Activated CD4-positive, alpha-beta memory T cell treated with anti-CD3 and anti-CD28 coated beads, Interleukin-2, amount 10 ng/mL, durations not matched to agents 7 days and 5 days (primary cell): ENCODE measurements around the gene SRGAP1. TPM values are rescaled to one million over a fixed set of nuclear protein-coding genes. Genes with fewer than 3 reads are reported as not detected.
"Not testable (repeated sequence)": the region's sequence is repeated elsewhere in the genome, so short reads cannot be mapped to it uniquely, and the experiment has no call there.

Experiments used
- CTCF ChIA-PET: fragments of 350-600 bp; sonication (Branson Sonifier 250); formaldehyde crosslinking; loops from one replicate; lab custom pipeline; 2021; ENCODE audit warnings: antibody characterized with exemption, inconsistent platforms; lab: Charles Lee
- POLR2A ChIA-PET: fragments of 350-600 bp; sonication (Branson Sonifier 250); formaldehyde crosslinking; loops from one replicate; lab custom pipeline; 2021; ENCODE audit warnings: antibody characterized with exemption; lab: Charles Lee
- DNase-seq: peaks from one replicate; pipeline ENCODE4 v3.0.0-alpha.2; 2020
- H3K27ac Mint-ChIP-seq: one replicate; pipeline ENCODE4 v1.8.0; 2021; ENCODE audit warnings: mild to moderate bottlenecking, mixed read lengths
- H3K27me3 Mint-ChIP-seq: one replicate; pipeline ENCODE4 v1.8.0; 2021; ENCODE audit warnings: mixed read lengths
- H3K36me3 Mint-ChIP-seq: one replicate; pipeline ENCODE4 v1.8.0; 2021; ENCODE audit warnings: low read depth, mixed read lengths
- H3K4me1 Mint-ChIP-seq: one replicate; pipeline ENCODE4 v1.8.0; 2021; ENCODE audit warnings: mixed read lengths
- H3K4me3 Mint-ChIP-seq: one replicate; pipeline ENCODE4 v1.8.0; 2021; ENCODE audit warnings: mild to moderate bottlenecking, mixed read lengths
- H3K9me3 Mint-ChIP-seq: one replicate; pipeline ENCODE4 v1.8.0; 2021; ENCODE audit warnings: mixed read lengths
- total RNA-seq, 2 experiments: library from RNA; stranded (reverse); gene quantifications; one replicate each; pipeline ENCODE4 v1.2.3, GENCODE V29; 2021

The SRGAP1 gene
- total RNA-seq, 2 experiments from 2014 or later, result not detected

DNA sequence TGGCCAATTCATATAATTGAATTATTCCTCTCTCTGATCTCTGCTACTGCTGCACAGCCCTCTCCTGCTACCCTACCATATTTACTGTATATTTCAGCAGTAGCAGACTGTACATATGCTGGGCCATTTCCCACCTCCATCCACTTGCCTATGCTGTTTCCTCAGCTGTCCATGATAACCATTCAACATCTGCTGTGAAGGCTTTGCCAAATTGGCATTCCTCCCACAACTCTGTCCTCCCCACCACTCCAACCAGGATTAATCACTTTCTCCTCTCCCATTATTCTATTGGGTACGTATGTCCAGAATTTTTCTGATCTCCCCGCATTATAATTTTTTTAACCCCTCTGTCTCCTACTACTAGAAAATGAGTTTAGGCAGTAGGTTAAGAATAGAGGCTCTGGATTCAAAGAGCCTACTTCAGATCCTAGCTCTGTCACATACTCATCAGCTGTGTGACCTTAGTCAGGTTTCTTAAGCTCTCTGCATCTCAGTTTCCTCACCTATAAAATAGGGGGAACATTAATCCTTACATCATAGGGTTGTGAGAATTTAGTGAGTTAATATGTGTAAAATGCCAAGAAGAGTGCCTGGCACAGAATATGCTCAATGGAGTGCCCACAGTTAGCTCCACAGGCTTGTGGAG is 254.3 kb downstream of the SRGAP1 start:
- Mint-ChIP-seq H3K36me3 (no peaks in the 10 kb centered on the region), H3K4me1 (no peaks in the 10 kb centered on the region), H3K9me3 (no peaks in the 10 kb centered on the region), H3K27me3 (peaks cover 4% of the 10 kb centered on the region), H3K27ac (no peak overlapping the region), H3K4me3 (no peak overlapping the region)
- DNase-seq, result no peak
- CTCF ChIA-PET, result interaction anchor here (1.4 kb wide), 1 partner anchor 11 kb away, joined by 4 read pairs; no protein-coding TSS in a partner anchor
- POLR2A ChIA-PET, result interaction anchor here (0.8 kb wide), 1 partner anchor 123 kb away, joined by 3 read pairs; the partner anchor contains the start of gene KICS2

DNA sequence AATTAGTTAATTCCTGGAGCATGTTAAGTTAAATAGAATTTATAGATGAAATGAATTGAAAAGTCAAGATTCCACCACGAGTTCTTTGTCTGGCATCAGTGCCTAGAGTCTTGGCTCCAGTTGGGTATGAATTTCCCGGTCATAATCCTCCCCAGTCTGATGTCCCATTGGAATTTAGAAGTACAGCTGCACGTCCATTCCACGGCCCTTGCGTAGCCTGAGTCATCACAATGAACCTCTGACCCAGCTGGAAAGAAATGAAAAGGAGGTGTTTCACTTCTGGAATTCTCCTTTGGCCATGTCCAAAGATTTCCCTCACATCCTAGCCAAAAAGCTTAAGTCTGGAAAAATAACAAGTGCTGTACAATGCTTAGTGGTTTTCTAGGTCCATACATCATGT is 254.9 kb downstream of the SRGAP1 start:
- CTCF ChIA-PET, result no interaction called here
- H3K9me3 Mint-ChIP-seq, result no peaks in the 10 kb centered on the region
- no peaks in the 10 kb centered on the region for H3K36me3 Mint-ChIP-seq
- DNase-seq, result no peak
- no peak overlapping the region for H3K4me3 Mint-ChIP-seq
- H3K27me3 Mint-ChIP-seq, result peaks cover 4% of the 10 kb centered on the region
- no peak overlapping the region for H3K27ac Mint-ChIP-seq
- POLR2A ChIA-PET, result interaction anchor here (0.8 kb wide), 1 partner anchor 123 kb away, joined by 3 read pairs; the partner anchor contains the start of gene KICS2
- H3K4me1 Mint-ChIP-seq, result no peaks in the 10 kb centered on the region

DNA sequence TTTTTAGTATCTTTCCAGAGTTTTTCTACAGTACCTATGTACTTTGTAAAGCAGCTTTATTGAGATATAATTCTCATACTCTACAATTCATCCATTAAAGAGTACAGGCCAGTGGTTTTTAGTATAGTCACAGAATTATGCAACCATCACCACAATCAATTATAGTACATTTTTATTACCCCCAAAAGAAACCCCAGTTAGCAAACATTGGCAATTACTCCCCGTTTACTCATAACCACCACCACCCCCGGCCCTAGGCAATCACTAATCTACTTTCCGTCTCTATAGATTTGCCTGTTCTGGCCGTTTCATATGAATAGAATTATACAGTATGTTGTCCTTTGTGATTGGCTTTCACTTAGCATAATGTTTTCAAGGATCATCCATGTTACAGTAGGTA is 257.8 kb downstream of the SRGAP1 start:
- Mint-ChIP-seq H3K27ac (no peak overlapping the region), H3K4me1 (no peaks in the 10 kb centered on the region), H3K36me3 (no peaks in the 10 kb centered on the region), H3K9me3 (no peaks in the 10 kb centered on the region), H3K4me3 (no peak overlapping the region), H3K27me3 (peaks cover 8% of the 10 kb centered on the region)
- CTCF ChIA-PET, result no interaction called here
- POLR2A ChIA-PET, result no interaction called here
- DNase-seq, result no peak

DNA sequence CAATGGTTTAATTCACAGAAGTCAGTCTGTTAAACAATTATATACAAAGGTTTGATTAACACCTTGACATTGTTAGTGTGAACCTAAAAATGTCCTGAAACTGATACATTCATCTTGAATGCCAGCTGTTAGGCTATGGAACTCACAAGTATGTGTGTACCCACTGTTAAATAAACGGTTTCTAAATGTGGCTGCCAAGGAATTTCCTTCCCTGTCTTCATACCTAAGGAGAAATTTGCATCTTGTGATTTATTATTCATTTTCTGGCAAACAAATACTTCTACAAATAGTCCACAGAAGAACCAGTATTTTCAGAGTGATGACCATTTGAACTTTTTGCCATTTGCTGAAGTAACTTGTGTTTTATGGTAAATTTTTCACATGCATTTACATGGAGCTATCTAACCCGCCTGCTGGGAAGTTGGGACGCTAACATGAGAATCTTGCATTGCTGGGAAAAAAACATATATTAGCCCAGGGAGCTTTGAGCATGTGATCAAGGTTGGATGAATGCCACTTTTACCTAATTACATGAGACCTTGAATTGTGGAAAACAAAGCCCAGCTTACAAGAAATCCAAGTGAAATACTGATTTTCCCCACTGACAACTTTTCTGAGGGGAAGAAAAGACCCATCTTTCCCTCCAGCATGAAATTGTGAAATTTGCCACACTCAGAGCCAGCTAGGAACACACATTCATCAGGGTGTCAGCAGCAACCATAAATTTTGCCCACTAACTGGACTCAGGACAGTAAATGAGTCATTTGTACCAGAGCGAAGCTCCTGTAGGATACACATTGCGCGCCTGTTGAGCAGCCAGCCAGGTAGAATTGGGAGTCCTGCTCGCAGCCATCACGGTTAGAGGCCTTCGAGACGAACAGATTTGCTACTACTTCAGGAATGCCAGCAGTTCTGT is 259.6 kb downstream of the SRGAP1 start:
- DNase-seq, result no peak
- H3K36me3 Mint-ChIP-seq, result no peaks in the 10 kb centered on the region
- ChIA-PET CTCF (no interaction called here), POLR2A (no interaction called here)
- H3K9me3 Mint-ChIP-seq, result no peaks in the 10 kb centered on the region
- H3K4me3 Mint-ChIP-seq, result no peak overlapping the region
- no peaks in the 10 kb centered on the region for H3K4me1 Mint-ChIP-seq
- H3K27ac Mint-ChIP-seq, result no peak overlapping the region
- H3K27me3 Mint-ChIP-seq, result peaks cover 8% of the 10 kb centered on the region

DNA sequence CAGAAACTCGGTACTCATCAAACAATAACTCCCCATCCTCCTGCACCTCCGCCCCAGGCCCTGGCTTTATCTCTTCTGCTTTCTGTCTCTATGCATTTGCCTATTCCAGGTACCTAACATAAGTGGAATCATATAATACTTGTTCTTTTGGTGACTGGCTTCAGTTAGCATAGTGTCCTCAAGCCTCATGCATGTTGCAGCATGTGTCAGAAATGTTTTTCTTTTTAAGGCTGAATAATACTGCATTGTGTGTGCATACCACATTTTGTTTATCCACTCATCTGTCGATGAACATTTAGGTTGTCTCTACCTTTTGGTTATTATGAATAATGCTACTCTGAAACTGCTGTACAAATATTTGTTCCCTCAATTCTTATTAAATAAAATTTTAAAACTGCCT is 260.5 kb downstream of the SRGAP1 start:
- no peaks in the 10 kb centered on the region for H3K4me1 Mint-ChIP-seq
- ChIA-PET CTCF (no interaction called here), POLR2A (no interaction called here)
- DNase-seq, result no peak
- no peak overlapping the region for H3K4me3 Mint-ChIP-seq
- peaks cover 9% of the 10 kb centered on the region for H3K27me3 Mint-ChIP-seq
- no peaks in the 10 kb centered on the region for H3K9me3 Mint-ChIP-seq
- H3K27ac Mint-ChIP-seq, result no peak overlapping the region
- H3K36me3 Mint-ChIP-seq, result no peaks in the 10 kb centered on the region

DNA sequence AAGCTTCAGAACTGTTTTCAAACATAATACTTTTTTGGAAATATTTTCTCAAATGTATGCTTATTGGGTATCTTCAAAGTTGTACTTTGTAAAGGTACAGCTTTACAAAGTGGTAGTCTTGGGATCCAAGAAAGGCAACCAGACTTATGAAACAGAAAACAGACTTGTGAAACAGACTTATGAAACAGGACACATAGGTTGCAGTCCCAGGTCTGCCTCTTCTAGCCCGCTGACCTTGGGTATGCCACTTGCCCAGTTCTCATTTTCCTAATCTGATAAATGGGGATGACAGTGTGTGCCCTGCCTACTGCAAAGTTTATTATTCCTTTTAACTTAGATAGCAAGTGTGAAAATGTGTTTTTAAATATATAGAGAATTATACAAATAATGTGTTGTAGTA is 263.3 kb downstream of the SRGAP1 start:
- Mint-ChIP-seq H3K4me3 (no peak overlapping the region), H3K9me3 (no peaks in the 10 kb centered on the region), H3K27me3 (peaks cover 15% of the 10 kb centered on the region), H3K4me1 (no peaks in the 10 kb centered on the region), H3K36me3 (no peaks in the 10 kb centered on the region), H3K27ac (no peak overlapping the region)
- no peak for DNase-seq
- CTCF ChIA-PET, result no interaction called here
- POLR2A ChIA-PET, result no interaction called here

DNA sequence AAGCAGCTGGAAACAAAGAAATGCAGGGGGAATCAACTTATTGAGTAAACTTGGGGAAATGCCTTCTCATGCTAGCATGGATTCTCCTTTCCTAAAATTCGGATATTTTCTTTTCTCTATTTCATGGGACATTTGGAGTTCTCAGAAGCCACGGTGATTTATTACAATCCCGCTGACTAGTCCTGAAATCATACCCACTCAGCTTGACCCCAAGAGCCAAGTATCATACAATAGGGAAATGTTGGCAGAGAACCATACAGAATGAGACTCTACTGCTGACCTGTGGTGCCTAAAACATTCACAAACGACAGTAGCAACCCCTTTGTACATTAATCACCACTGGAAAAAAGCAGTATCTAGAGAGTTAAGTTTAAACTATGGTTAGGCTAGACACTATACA is 265.2 kb downstream of the SRGAP1 start:
- no peaks in the 10 kb centered on the region for H3K9me3 Mint-ChIP-seq
- H3K27ac Mint-ChIP-seq, result no peak overlapping the region
- peaks cover 15% of the 10 kb centered on the region for H3K27me3 Mint-ChIP-seq
- H3K4me1 Mint-ChIP-seq, result no peaks in the 10 kb centered on the region
- ChIA-PET POLR2A (no interaction called here), CTCF (no interaction called here)
- no peaks in the 10 kb centered on the region for H3K36me3 Mint-ChIP-seq
- no peak overlapping the region for H3K4me3 Mint-ChIP-seq
- no peak for DNase-seq

DNA sequence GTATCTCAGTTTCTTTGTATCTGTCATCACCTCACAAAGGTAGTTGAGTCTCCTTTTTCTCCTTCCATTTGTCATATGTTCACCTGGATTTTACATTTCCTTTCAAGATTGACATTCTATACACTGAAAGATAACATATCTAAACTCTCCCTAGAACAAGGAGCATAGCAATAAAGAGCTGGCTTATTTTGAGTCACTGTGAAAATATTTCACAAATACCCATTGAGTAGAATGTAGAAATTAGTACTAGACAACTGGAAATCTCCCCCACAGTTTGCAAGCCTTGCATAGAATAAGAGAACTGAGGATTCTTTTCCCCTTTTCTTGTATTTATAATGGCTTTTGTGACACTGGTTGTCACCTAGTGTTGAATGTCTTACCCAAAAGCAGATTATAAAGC is 266.4 kb downstream of the SRGAP1 start:
- no peaks in the 10 kb centered on the region for H3K4me1 Mint-ChIP-seq
- peaks cover 15% of the 10 kb centered on the region for H3K27me3 Mint-ChIP-seq
- no peaks in the 10 kb centered on the region for H3K36me3 Mint-ChIP-seq
- ChIA-PET CTCF (no interaction called here), POLR2A (no interaction called here)
- no peak overlapping the region for H3K27ac Mint-ChIP-seq
- H3K4me3 Mint-ChIP-seq, result no peak overlapping the region
- H3K9me3 Mint-ChIP-seq, result no peaks in the 10 kb centered on the region
- DNase-seq, result no peak

DNA sequence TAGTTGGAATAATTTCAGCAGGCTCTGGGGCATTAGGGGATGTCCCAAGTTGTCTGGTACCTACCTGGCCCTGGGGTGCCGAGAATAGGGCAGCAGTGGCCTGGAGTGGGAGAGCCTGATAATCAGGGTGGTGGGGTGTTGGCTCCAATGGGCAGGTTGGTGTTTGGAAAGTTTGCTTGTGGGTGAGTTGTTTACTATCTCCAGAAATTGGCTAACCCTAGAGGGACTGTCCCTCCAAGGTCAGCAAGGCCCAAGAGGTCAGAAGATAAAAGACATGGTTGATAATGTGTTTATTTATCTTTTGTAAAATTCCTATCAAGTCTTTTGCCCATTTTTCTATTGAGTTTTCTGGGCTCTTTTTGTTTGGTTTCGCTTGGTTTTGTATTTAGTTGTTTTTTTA is 272.5 kb downstream of the SRGAP1 start:
- no peak overlapping the region for H3K27ac Mint-ChIP-seq
- ChIA-PET POLR2A (no interaction called here), CTCF (no interaction called here)
- no peaks in the 10 kb centered on the region for H3K4me1 Mint-ChIP-seq
- no peak overlapping the region for H3K4me3 Mint-ChIP-seq
- DNase-seq, result no peak
- no peaks in the 10 kb centered on the region for H3K9me3 Mint-ChIP-seq
- H3K36me3 Mint-ChIP-seq, result no peaks in the 10 kb centered on the region
- H3K27me3 Mint-ChIP-seq, result peaks cover 10% of the 10 kb centered on the region

DNA sequence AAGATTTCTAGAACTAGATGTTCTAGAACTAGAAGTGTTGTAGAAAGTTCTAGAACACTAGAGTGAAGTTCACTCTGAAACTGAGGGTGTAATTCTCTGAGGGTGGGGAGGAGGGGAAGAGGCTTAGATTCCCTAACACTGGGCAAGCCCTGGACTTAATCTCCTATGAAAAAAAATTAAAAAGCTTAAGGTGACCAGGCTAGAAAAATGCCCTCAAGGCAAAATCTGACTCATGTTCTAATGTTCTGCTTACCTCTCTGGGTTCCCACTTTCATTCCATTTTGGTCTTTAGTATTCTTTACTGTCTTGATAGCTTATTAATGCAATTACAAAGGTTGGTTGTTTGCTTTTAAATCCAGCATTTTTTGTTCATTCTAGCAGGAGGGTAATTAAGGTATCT is 276.1 kb downstream of the SRGAP1 start:
- Mint-ChIP-seq H3K4me3 (no peak overlapping the region), H3K27ac (no peak overlapping the region), H3K27me3 (peaks cover 7% of the 10 kb centered on the region), H3K4me1 (no peaks in the 10 kb centered on the region), H3K36me3 (no peaks in the 10 kb centered on the region), H3K9me3 (no peaks in the 10 kb centered on the region)
- DNase-seq, result no peak
- POLR2A ChIA-PET, result no interaction called here
- CTCF ChIA-PET, result no interaction called here

DNA sequence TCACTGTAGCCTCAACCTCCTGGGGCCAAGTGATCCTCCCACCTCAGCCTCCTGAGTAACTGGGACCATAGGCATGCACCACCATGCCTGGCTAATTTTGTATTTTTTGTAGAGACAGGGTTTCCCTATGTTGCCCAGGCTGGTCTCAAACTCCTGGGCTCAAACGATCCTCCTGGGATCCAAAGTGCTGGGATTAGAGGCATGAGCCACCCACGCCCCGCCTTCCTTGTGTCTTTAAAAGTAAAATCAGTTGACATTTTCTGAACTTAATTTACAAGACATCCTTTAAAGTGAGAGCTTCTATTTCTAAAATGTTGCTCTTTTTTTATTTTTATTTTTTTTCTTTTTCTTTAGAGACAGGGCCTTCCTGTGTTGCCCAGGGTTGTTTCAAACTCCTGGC is 276.6 kb downstream of the SRGAP1 start:
- H3K4me1 Mint-ChIP-seq, H3K9me3 Mint-ChIP-seq, H3K4me3 Mint-ChIP-seq, H3K27me3 Mint-ChIP-seq, POLR2A ChIA-PET, CTCF ChIA-PET, DNase-seq, H3K27ac Mint-ChIP-seq, H3K36me3 Mint-ChIP-seq: not testable (repeated sequence)

DNA sequence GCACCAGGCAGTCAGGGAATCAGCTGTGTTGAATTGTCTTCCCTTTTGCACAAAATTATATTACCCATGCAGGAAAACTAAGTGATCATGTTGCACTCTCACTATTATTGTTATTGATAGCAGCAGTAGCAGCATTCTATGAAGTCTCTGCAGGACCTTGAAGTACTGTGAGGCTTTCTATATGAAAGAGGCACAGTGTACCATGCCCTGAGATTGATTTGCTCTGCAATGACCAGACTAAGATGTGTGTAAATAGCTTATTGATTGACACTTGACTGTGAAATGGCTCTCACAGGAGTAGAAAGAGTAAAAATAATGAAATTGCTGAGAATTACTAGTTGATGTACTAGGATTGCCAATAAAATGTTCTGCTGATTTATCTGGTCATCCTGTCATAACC is 277.7 kb downstream of the SRGAP1 start:
- Mint-ChIP-seq H3K9me3 (no peaks in the 10 kb centered on the region), H3K36me3 (no peaks in the 10 kb centered on the region), H3K4me3 (no peak overlapping the region), H3K4me1 (no peaks in the 10 kb centered on the region), H3K27me3 (peaks cover 2% of the 10 kb centered on the region), H3K27ac (no peak overlapping the region)
- no peak for DNase-seq
- POLR2A ChIA-PET, result no interaction called here
- CTCF ChIA-PET, result no interaction called here

DNA sequence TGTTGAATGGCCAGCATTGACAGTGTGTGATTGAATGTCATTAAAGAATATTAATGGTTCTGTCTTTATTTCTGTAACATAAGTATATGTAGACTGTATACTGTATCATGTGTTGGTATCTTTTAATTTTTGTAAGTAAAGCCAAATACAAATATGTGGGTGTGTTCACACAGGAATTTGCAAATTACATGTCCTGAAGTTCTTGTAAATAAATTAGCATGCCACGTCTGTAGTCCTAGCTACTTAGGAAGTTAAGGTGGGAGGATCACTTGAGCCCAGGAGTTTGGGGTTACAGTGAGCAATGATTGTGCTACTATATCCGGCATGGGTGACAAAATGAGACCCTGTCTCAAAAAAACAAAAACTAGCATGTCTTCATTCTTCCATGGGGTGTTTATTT is 278.5 kb downstream of the SRGAP1 start:
- Mint-ChIP-seq H3K36me3 (no peaks in the 10 kb centered on the region), H3K27ac (no peak overlapping the region), H3K4me3 (no peak overlapping the region), H3K9me3 (no peaks in the 10 kb centered on the region), H3K4me1 (no peaks in the 10 kb centered on the region), H3K27me3 (peaks cover 2% of the 10 kb centered on the region)
- ChIA-PET CTCF (no interaction called here), POLR2A (no interaction called here)
- no peak for DNase-seq
